H1 (cell line): Measurements from ENCODE around the gene SPTB. TPM values are rescaled to one million over a fixed set of nuclear protein-coding genes. Genes with fewer than 3 reads are reported as not detected.

Source experiments
- CTCF ChIA-PET: fragments of 300-600 bp; sonication (Branson Sonifier 250); formaldehyde crosslinking; loops from one replicate; lab custom pipeline; 2021; ENCODE audit not compliant: partially characterized antibody; lab: Charles Lee
- POLR2A ChIA-PET: fragments of 300-600 bp; sonication (Branson Sonifier 250); formaldehyde crosslinking; loops from one replicate; lab custom pipeline; 2021; ENCODE audit warnings: inconsistent platforms; ENCODE audit not compliant: partially characterized antibody; lab: Charles Lee
- DNase-seq, 2 experiments: peaks; one replicate each; pipeline versions ENCODE4 v3.0.0 to v3.0.0-alpha.2; 2010 to 2022; ENCODE audit warnings: low spot score in 2 of 2, low read depth in 1 of 2, mixed read lengths in 1 of 2
- FAIRE-seq: peaks from 2 replicates; lab custom pipeline; 2011; peaks lifted over from hg19 to GRCh38; lab: Jason Lieb, UNC
- H2AFZ ChIP-seq: 2 replicates; pipeline ENCODE4 v1.8.1; 2012; ENCODE audit warnings: low read length, inconsistent platforms
- H2AK5ac ChIP-seq: 2 replicates; pipeline ENCODE4 v1.6.1; 2013; ENCODE audit warnings: low read depth, low read length
- H2BK120ac ChIP-seq: replicated peaks from 2 replicates; pipeline ENCODE3; 2013; ENCODE audit warnings: low read depth, low read length, inconsistent platforms
- H2BK12ac ChIP-seq: 2 replicates; pipeline ENCODE4 v1.6.1; 2013; ENCODE audit warnings: low read depth, low read length
- H2BK15ac ChIP-seq: 2 replicates; pipeline ENCODE4 v1.6.1; 2013; ENCODE audit warnings: low read length
- H2BK20ac ChIP-seq: 2 replicates; pipeline ENCODE4 v1.6.1; 2013; ENCODE audit warnings: low read length
- H2BK5ac ChIP-seq: 2 replicates; pipeline ENCODE4 v1.6.1; 2013; ENCODE audit warnings: low read depth, low read length
- H3K14ac ChIP-seq: 2 replicates; pipeline ENCODE4 v1.6.1; 2013; ENCODE audit warnings: inconsistent platforms; ENCODE audit not compliant: insufficient read length
- H3K18ac ChIP-seq: 2 replicates; pipeline ENCODE4 v1.6.1; 2013; ENCODE audit warnings: low read length; ENCODE audit errors: extremely low read depth
- H3K23ac ChIP-seq: 2 replicates; pipeline ENCODE4 v1.6.1; 2013; ENCODE audit warnings: inconsistent platforms; ENCODE audit not compliant: insufficient read length
- H3K23me2 ChIP-seq: 2 replicates; pipeline ENCODE4 v1.6.1; 2013; ENCODE audit warnings: low read depth, low read length
- H3K27ac ChIP-seq: 2 replicates; pipeline ENCODE4 v1.6.1; 2011; ENCODE audit warnings: low read depth, low read length, inconsistent platforms
- H3K27me3 ChIP-seq, 4 experiments: replicated peaks in 1 of 4; 1 replicate in 1 of 4; 2 replicates in 3 of 4; pipeline versions ENCODE4 v1.6.1 to v1.8.1; 2011 to 2013; ENCODE audit warnings: low read length in 3 of 4, mild to moderate bottlenecking in 3 of 4, inconsistent platforms in 2 of 4, mixed read lengths in 2 of 4, moderate library complexity in 1 of 4; ENCODE audit not compliant: control insufficient read depth in 3 of 4, insufficient read depth in 3 of 4; ENCODE audit errors: extremely low read depth in 1 of 4
- H3K36me3 ChIP-seq, 4 experiments: 2 replicates each; pipeline versions ENCODE4 v1.6.1 to v1.8.1; 2011 to 2013; ENCODE audit warnings: mild to moderate bottlenecking in 4 of 4, low read length in 3 of 4, moderate library complexity in 2 of 4, control low read depth in 1 of 4, inconsistent platforms in 1 of 4; ENCODE audit not compliant: insufficient read depth in 4 of 4, control insufficient read depth in 2 of 4
- H3K4ac ChIP-seq: replicated peaks from 2 replicates; pipeline ENCODE3; 2013; ENCODE audit warnings: low read length, low read depth, mixed read lengths, inconsistent platforms; ENCODE audit not compliant: insufficient read length
- H3K4me1 ChIP-seq, 4 experiments: replicated peaks in 1 of 4; 1 replicate in 1 of 4; 2 replicates in 3 of 4; pipeline versions ENCODE4 v1.6.1 to v1.8.1; 2011 to 2013; ENCODE audit warnings: low read length in 3 of 4, inconsistent platforms in 2 of 4, mixed read lengths in 1 of 4; ENCODE audit not compliant: insufficient read depth in 4 of 4, control insufficient read depth in 3 of 4
- H3K4me2 ChIP-seq, 2 experiments: 2 replicates each; pipeline versions ENCODE4 v1.6.1 to v1.8.1; 2011 to 2013; ENCODE audit warnings: low read depth in 2 of 2, low read length in 2 of 2, control low read depth in 1 of 2, inconsistent platforms in 1 of 2, mild to moderate bottlenecking in 1 of 2; ENCODE audit not compliant: insufficient read depth in 1 of 2
- H3K4me3 ChIP-seq, 4 experiments: fragments of 200-600, 300-600 bp in 1 of 4; sonication (generic), shearing (Covaris generic), sonication (Bioruptor Twin) in 1 of 4; 2 replicates each; pipeline versions ENCODE4 v1.5.1 to v1.8.1; 2011 to 2016; ENCODE audit warnings: low read length in 4 of 4, low read depth in 3 of 4, control low read depth in 2 of 4, inconsistent platforms in 2 of 4, mild to moderate bottlenecking in 2 of 4, mixed read lengths in 1 of 4, moderate library complexity in 1 of 4; ENCODE audit not compliant: insufficient read depth in 2 of 4; ENCODE audit errors: extremely low read depth in 1 of 4
- H3K56ac ChIP-seq: replicated peaks from 2 replicates; pipeline ENCODE3; 2013; ENCODE audit warnings: low read depth, mild to moderate bottlenecking, mixed read lengths, low read length, inconsistent platforms; ENCODE audit not compliant: insufficient read length
- H3K79me1 ChIP-seq: 2 replicates; pipeline ENCODE4 v1.6.1; 2013; ENCODE audit warnings: low read depth, low read length, control low read depth
- H3K79me2 ChIP-seq, 2 experiments: 2 replicates each; pipeline versions ENCODE4 v1.6.1 to v1.8.1; 2012 to 2013; ENCODE audit warnings: low read length in 2 of 2, mild to moderate bottlenecking in 2 of 2, inconsistent platforms in 1 of 2; ENCODE audit not compliant: insufficient read depth in 2 of 2, control insufficient read depth in 1 of 2
- H3K9ac ChIP-seq, 4 experiments: replicated peaks in 1 of 4; 1 replicate in 1 of 4; 2 replicates in 3 of 4; pipeline versions ENCODE4 v1.6.1 to v1.8.1; 2011 to 2013; ENCODE audit warnings: low read depth in 3 of 4, low read length in 3 of 4, control low read depth in 2 of 4, mild to moderate bottlenecking in 2 of 4, moderate library complexity in 2 of 4, inconsistent platforms in 1 of 4; ENCODE audit errors: extremely low read depth in 1 of 4
- H3K9me3 ChIP-seq, 2 experiments: 2 replicates each; pipeline versions ENCODE4 v1.6.1 to v1.8.1; 2012 to 2013; ENCODE audit warnings: mild to moderate bottlenecking in 2 of 2, moderate library complexity in 2 of 2, control low read depth in 1 of 2, inconsistent platforms in 1 of 2, low read depth in 1 of 2, low read length in 1 of 2, mixed read lengths in 1 of 2; ENCODE audit not compliant: insufficient read depth in 2 of 2
- H4K20me1 ChIP-seq, 2 experiments: replicated peaks in 1 of 2; 2 replicates each; pipeline versions ENCODE3 to v1.8.1; 2011 to 2013; ENCODE audit warnings: inconsistent platforms in 2 of 2, low read length in 2 of 2, mild to moderate bottlenecking in 1 of 2; ENCODE audit not compliant: insufficient read depth in 2 of 2, control insufficient read depth in 1 of 2
- H4K5ac ChIP-seq: 2 replicates; pipeline ENCODE4 v1.6.1; 2013; ENCODE audit warnings: low read length, low read depth, mixed read lengths, inconsistent platforms; ENCODE audit not compliant: insufficient read length
- H4K8ac ChIP-seq: 2 replicates; pipeline ENCODE4 v1.8.0; 2013; ENCODE audit warnings: mild to moderate bottlenecking, moderate library complexity, low read length, inconsistent platforms; ENCODE audit not compliant: insufficient read depth; ENCODE audit errors: extremely low read depth
- H4K91ac ChIP-seq: replicated peaks from 2 replicates; pipeline ENCODE3; 2013; ENCODE audit warnings: low read length, mixed read lengths, inconsistent platforms; ENCODE audit not compliant: insufficient read length
- CHD2 ChIP-seq: IDR thresholded peaks from 2 replicates; pipeline ENCODE4 v1.6.1; 2012; ENCODE audit warnings: low read length, improper control_type of control experiment
- EP300 ChIP-seq, 2 experiments: IDR thresholded peaks; 1 replicate in 1 of 2; 2 replicates in 1 of 2; pipeline ENCODE4 v1.6.1; 2011 to 2012; ENCODE audit warnings: low read depth in 2 of 2, low read length in 2 of 2, mild to moderate bottlenecking in 2 of 2, borderline replicate concordance in 1 of 2, inconsistent platforms in 1 of 2, moderate library complexity in 1 of 2
- POLR2AphosphoS5 ChIP-seq: IDR thresholded peaks from 2 replicates; pipeline ENCODE4 v1.6.1; 2011; ENCODE audit warnings: low read depth, low read length
- WGBS, 2 experiments: shearing (Covaris generic) in 1 of 2; methylation state at CpG; one replicate each; pipeline versions ENCODE4 v1.1.6 to v1.1.7; 2013 to 2015; ENCODE audit warnings: low lambda C conversion rate in 2 of 2, mixed read lengths in 2 of 2, inconsistent platforms in 1 of 2, low coverage in 1 of 2, missing lambda C conversion rate in 1 of 2; ENCODE audit not compliant: insufficient replicate concordance in 2 of 2, insufficient coverage in 1 of 2, insufficient read length in 1 of 2; ENCODE audit errors: extremely low coverage in 1 of 2, missing lambda C conversion rate in 1 of 2; 5-methylcytosine and 5-hydroxymethylcytosine counted together
- polyA plus RNA-seq, 7 experiments: library from polyadenylated mRNA; depleted of rRNA in 3 of 7; stranded (reverse) in 5 of 7; unstranded in 2 of 7; fragments of >200 nt in 5 of 7; fragments of 200-250 nt in 2 of 7; gene quantifications; 1 replicate in 5 of 7; 2 replicates in 1 of 7; 4 replicates in 1 of 7; pipeline versions ENCODE4 v1.2.1 to v1.2.3, GENCODE V29; 2011 to 2013; ENCODE audit warnings: missing spikeins in 2 of 7, mixed read lengths in 2 of 7
- total RNA-seq: library from RNA; stranded (reverse); fragmentation: NEBNext Ultra II Directional; extraction: Animal tissue kit (Norgen Biotek cat#: 25700); gene quantifications from 2 replicates; pipeline ENCODE4 v1.2.1, GENCODE V29; 2021

SPTB gene
- total and polyA plus RNA-seq, 2 of the 8 experiments (the other 6 are each of a cell fraction or from before 2014, with no cell fraction given) = 0.30 to 2.4 TPM

- POLR2A ChIA-PET = interaction anchor here (0.6 to 2.7 kb wide), 3 partner anchors 8 to 127 kb away, joined by 3 to 17 read pairs (median 3); partner anchors contain the start of gene CHURC1
- H2AFZ ChIP-seq = no peak overlapping the region
- no peaks in the 10 kb centered on the region for H3K79me1 ChIP-seq
- H3K9me3 ChIP-seq = no peaks in the 10 kb centered on the region
- no peak for FAIRE-seq
- no peaks in the 10 kb centered on the region for H4K20me1 ChIP-seq
- H3K27ac ChIP-seq = no peak overlapping the region
- H2BK20ac ChIP-seq = no peak overlapping the region
- H3K4ac ChIP-seq = no peak overlapping the region
- no peak overlapping the region for H3K18ac ChIP-seq
- H4K91ac ChIP-seq = no peak overlapping the region
- H3K56ac ChIP-seq = no peak overlapping the region
- TF ChIP-seq POLR2AphosphoS5 (no peak), CHD2 (no peak), EP300 (IDR thresholded peaks at IDR 0.05; ENCODE audit: borderline replicate concordance in 1 of 2, low read depth in 2 of 2, low read length in 2 of 2) (no peak)
- TF ChIP-seq, all 59 proteins: peak for 0
- Histone ChIP-seq H3K36me3 (peaks cover 4 to 19% (median 9%) of the 10 kb centered on the region in 4 experiments; a peak in 7 of 8 replicates), H2BK120ac (no peak overlapping the region), H3K23me2 (no peaks in the 10 kb centered on the region), H3K4me3 (no peak overlapping the region), H2BK15ac (no peak overlapping the region), H3K27me3 (no peaks in the 10 kb centered on the region), H4K8ac (no peak overlapping the region), H3K4me1 (no peaks in the 10 kb centered on the region), H3K9ac (no peak overlapping the region), H3K79me2 (peaks cover 0 to 3% of the 10 kb centered on the region in 2 experiments; a peak in 1 of 4 replicates), H2AK5ac (no peak overlapping the region), H3K14ac (no peak overlapping the region), H2BK12ac (no peak overlapping the region), H2BK5ac (no peak overlapping the region), H3K4me2 (no peak overlapping the region), H3K23ac (no peak overlapping the region), H4K5ac (no peak overlapping the region)
- no peak for DNase-seq
- 91% methylated on average over 3 of the region's 3 CpGs; no CpG with 5 or more reads in 1 of the 2 experiments for WGBS, 2 experiments
- CTCF ChIA-PET = interaction anchor here (0.5 to 2.3 kb wide), 4 partner anchors 12 to 156 kb away, joined by 3 to 10 read pairs (median 5); no protein-coding TSS in a partner anchor
Observed at GRCh38 chr14:64923015-64923414, 43.3 kb upstream of the SPTB start.
